ENCODE measurements around the gene GPA33. TPM values are rescaled to one million over a fixed set of nuclear protein-coding genes. Genes with fewer than 3 reads are reported as not detected.

The GPA33 gene
- total RNA-seq, 1 experiment from 2014 or later = not detected

DNA sequence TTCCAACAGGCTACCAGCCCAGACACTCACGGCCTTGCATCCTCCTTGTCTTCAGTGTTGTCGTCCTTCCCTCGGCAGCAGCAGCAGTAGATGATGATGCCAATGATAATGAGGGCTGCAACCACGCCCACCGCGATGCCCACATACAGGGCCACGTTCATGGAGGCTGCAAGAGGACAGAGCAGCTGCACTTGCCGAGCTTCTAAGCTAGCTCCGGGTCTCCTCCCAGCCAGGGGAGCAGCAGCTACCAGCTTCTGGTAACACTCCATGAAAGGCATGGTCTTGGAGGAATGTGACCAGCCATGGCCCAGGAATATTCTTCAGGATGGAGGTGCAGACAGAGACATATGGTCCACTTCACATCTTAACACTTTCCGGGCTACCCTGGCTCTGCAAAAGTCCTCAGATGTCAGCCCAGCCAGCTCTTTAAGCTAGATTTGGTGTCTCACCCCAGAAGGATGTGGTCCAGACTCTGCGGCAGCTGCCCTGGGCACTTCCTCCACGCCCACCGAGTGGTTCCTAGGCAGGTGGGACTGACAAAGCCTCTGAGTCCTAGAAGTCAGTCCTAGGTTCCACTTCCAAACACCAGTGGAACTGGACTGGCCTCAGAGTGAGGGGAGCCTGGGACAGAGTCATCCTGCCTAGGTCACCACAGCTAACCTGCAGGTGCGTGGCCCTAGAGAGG, 35.1 kb downstream of the GPA33 start:
- no peaks in the 10 kb centered on the region for H3K9me3 Mint-ChIP-seq
- Histone ChIP-seq H2AFZ (ENCODE audit: low read length) (no peak overlapping the region), H2BK20ac (ENCODE audit: low read depth, low read length, poor library complexity, severe bottlenecking) (no peak overlapping the region), H4K8ac (replicated peaks; ENCODE audit: insufficient read length, low read depth, low read length) (no peak overlapping the region), H4K91ac (ENCODE audit: insufficient read length, low read depth, low read length) (no peak overlapping the region), H4K20me1 (ENCODE audit: control insufficient read depth, insufficient read depth, insufficient read length) (no peaks in the 10 kb centered on the region), H3T11ph (ENCODE audit: low read length) (no peak overlapping the region), H3K4me1 (ENCODE audit: insufficient read depth, low read length) (no peaks in the 10 kb centered on the region), H3K9ac (ENCODE audit: extremely low read depth, insufficient read length, low read length) (no peak overlapping the region), H3K27me3 (ENCODE audit: insufficient read depth, low read length) (no peaks in the 10 kb centered on the region), H3K4me2 (ENCODE audit: insufficient read depth, insufficient read length, low read length) (no peak overlapping the region), H3K9me3 (ENCODE audit: control insufficient read depth, low read depth, low read length) (no peaks in the 10 kb centered on the region), H3K79me1 (ENCODE audit: insufficient read depth, low read depth, low read length, poor library complexity, severe bottlenecking) (no peaks in the 10 kb centered on the region), H3K4ac (ENCODE audit: low read depth, low read length) (no peak overlapping the region), H3K23ac (ENCODE audit: insufficient read length, low read depth, low read length) (no peak overlapping the region), H2BK12ac (ENCODE audit: insufficient read length, low read depth, low read length) (no peak overlapping the region), H2BK15ac (ENCODE audit: low read depth, low read length) (no peak overlapping the region), H2BK120ac (ENCODE audit: low read depth, low read length, poor library complexity, severe bottlenecking) (no peak overlapping the region), H2BK5ac (ENCODE audit: insufficient read length, low read length) (no peak overlapping the region), H3K56ac (ENCODE audit: insufficient read length, low read depth, low read length) (no peak overlapping the region), H3K79me2 (ENCODE audit: insufficient read depth, low read length) (no peaks in the 10 kb centered on the region), H3K27ac (ENCODE audit: insufficient read length, low read depth, low read length) (no peak overlapping the region), H2AK5ac (ENCODE audit: insufficient read length, low read length) (no peak overlapping the region), H3K14ac (ENCODE audit: insufficient read depth, low read length) (no peak overlapping the region), H4K5ac (ENCODE audit: insufficient read length, low read depth, low read length) (no peak overlapping the region), H3K18ac (ENCODE audit: insufficient read length, low read depth, low read length) (no peak overlapping the region), H3K23me2 (ENCODE audit: insufficient read length, low read depth, low read length, poor library complexity, severe bottlenecking) (no peaks in the 10 kb centered on the region)
- peaks cover 4 to 10% of the 10 kb centered on the region in 2 experiments for H3K4me1 Mint-ChIP-seq
- peaks cover 11% of the 10 kb centered on the region; the same call in 1 of the 2 replicates for H3K27me3 Mint-ChIP-seq (ENCODE audit: low read depth)
- no peak overlapping the region for H3K4me3 Mint-ChIP-seq
- H3K27ac Mint-ChIP-seq = no peak overlapping the region
- no CpG with 5 or more reads among the region's 14 CpGs for WGBS (ENCODE audit: extremely low coverage, insufficient read length, low lambda C conversion rate)
- no peak for DNase-seq
- no peak for TF ChIP-seq CTCF (conservative IDR thresholded peaks at IDR 0.05)
- H3K36me3 Mint-ChIP-seq (ENCODE audit: insufficient read depth in 1 of 3, low read depth in 3 of 3) = no peaks in the 10 kb centered on the region; a peak in 1 of 7 replicates
